ENCODE data around the gene EIF5. TPM values are rescaled to one million over a fixed set of nuclear protein-coding genes. Genes with fewer than 3 reads are reported as not detected.
"Not testable (repeated sequence)": the region's sequence is repeated elsewhere in the genome, so short reads cannot be mapped to it uniquely, and the experiment has no call there.

Gene EIF5
- total RNA-seq, 1 donor from 2014 or later, result 181 TPM

- no peak for DNase-seq (ENCODE audit: extremely low read depth, low read depth, low spot score)
Observed at GRCh38 chr14:103332143-103332919, 1.7 kb upstream of the EIF5 start.

GRCh38 chr14:103334644-103335622 is 896 bp downstream of the EIF5 start:
- DNase-seq (ENCODE audit: extremely low read depth, low read depth, low spot score), result no peak

DNA sequence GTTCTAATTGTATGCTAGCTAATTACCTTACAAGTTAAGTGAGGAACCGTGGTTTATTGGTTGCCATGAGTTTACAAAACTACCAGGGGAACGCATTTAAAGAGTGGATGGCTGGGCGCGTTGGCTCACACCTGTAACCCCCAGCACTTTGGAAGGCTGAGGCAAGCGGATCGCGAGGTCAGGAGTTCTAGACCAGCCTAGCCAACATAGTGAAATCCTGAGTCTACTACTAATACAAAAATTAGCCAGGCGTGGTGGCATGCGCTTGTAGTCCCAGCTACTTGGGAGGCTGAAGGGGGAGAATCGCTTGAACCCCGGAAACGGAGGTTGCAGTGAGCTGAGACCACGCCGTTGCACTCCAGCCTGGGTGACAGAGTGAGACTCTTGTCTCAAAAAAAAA is 2.2 kb downstream of the EIF5 start:
- DNase-seq (ENCODE audit: extremely low read depth, low read depth, low spot score), result no peak

DNA sequence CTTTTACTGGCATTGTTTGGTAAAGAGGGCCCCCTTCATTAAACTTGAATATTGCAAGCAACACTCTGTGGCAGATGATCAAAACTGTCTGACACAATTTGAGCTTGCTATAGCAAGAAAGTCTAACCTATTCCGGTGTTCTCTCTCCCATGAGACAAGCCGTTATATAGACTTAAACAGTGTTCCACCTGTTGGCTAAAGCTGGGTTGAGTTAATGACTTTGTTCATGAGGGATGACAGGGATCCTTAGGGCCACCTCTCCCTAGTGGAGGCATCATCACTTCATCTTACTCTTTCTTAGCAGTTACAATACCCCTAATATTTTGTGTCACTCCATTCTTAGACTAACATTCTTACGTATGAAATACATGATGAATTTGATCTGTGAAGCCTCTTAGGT is 3.8 kb downstream of the EIF5 start:
- DNase-seq (ENCODE audit: extremely low read depth, low read depth, low spot score), result no peak

GRCh38 chr14:103339561-103339960 is 5.5 kb downstream of the EIF5 start:
- no peak for DNase-seq (ENCODE audit: extremely low read depth, low read depth, low spot score)

DNA sequence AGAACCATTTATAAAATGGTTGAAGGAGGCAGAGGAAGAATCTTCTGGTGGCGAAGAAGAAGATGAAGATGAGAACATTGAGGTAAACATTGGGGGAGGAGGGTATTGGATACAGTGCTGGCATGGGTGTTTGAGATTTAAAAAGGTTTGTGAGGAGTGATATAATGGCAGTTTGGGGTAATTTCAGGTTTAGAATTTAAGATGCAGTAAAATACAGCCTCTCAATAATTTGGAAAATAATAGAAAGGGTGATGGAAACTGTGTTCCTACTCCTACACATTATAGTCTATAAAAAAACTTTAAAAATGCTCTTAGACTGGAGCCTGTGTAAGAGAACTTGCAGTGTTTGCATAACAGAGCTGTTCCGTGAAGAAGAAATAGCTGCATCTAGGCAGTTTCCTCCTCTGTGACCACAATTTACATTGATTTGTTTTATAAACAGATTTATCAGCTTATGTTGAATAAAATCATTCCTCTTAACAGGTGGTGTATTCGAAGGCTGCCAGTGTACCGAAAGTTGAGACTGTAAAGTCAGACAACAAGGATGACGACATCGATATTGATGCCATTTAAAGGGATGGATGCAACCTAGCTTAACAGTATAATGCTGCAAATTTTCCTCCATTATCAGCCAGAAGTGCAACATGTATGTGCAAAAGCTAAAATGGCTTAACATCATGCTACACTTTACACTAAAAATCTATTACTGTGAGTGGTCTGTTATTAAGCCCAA is 6.6 kb downstream of the EIF5 start:
- DNase-seq (ENCODE audit: extremely low read depth, low read depth, low spot score), result no peak

- no peak for DNase-seq (ENCODE audit: extremely low read depth, low read depth, low spot score)
Observed at GRCh38 chr14:103341250-103342129, 7.5 kb downstream of the EIF5 start.

DNA sequence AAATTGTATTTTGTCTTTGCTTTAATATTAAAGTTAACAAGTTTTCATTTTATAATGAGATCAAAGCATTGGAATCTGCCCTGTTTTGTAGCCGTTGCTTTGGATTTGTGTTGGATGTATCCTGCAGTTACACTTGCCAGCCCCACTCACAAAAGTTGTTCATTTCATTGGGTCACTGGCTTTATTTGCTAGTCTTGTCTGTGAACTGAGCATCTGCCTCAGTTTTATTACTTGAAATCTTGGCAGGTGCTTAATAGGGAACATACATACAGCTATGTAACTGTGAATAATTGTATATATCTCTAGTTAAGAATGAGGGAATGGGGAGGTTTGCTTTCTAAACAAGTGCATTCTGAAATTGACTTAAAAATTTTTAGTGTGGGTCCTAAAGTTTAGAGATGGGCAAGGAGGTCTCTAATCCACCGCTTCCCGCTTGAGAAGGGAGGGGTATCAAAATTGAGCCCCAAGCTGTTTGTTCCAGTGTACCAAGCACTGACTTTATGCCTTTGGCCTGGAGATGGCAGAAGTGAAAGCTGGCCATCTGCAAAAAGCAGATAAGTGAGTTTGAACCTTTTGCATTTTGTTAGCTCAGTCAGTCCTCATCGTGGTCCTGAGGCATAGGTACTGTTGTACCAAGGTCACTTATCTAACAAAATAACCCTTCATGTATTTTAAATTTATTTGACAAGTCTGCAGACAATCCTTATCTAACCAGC is 9.3 kb downstream of the EIF5 start:
- DNase-seq (ENCODE audit: extremely low read depth, low read depth, low spot score), result no peak

DNA sequence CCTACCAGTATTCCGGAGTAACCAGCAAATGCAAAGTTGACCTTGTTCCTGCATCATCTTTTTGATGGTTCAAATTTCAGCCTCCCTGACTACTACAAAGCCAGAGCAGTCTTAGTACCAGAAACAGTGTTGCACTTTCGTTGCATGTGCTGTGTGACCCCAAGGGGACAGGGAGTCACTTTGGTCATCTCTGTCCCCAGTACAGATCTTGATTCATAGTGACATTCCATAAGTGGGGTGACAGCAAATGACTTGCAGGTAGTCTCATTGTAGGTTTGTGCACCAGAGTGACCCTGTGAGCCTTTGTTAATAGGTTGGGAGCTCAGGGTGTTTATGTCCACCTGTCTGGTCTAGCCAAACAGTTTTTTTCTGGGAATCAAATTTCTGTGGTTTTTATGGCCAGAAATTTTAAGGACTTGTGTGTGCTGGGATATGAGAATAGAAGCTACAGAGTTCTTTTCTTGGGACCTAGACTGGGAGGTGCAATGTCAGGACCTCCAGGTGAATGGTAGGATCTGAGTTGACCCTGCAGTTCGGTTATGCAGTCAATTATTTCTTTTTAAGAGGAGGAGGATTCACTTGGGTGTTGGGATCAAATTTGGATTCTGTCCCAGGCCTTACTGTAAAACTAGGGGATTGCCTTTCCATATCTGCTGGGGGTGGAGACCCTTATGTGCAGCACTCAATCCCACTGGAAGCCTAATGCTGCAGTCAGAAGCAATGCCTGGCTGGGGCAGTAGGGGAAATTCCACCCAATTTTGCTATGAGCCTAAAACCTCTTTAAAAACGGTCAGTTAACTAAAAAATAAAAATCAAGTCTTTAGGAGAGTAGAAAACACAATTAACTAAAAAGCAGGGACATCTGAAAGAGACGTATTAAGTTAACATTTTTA is 10.1 kb downstream of the EIF5 start:
- DNase-seq (ENCODE audit: extremely low read depth, low read depth, low spot score), result no peak

GRCh38 chr14:103346286-103346685 is 12.2 kb downstream of the EIF5 start:
- DNase-seq (ENCODE audit: extremely low read depth, low read depth, low spot score), result no peak

DNA sequence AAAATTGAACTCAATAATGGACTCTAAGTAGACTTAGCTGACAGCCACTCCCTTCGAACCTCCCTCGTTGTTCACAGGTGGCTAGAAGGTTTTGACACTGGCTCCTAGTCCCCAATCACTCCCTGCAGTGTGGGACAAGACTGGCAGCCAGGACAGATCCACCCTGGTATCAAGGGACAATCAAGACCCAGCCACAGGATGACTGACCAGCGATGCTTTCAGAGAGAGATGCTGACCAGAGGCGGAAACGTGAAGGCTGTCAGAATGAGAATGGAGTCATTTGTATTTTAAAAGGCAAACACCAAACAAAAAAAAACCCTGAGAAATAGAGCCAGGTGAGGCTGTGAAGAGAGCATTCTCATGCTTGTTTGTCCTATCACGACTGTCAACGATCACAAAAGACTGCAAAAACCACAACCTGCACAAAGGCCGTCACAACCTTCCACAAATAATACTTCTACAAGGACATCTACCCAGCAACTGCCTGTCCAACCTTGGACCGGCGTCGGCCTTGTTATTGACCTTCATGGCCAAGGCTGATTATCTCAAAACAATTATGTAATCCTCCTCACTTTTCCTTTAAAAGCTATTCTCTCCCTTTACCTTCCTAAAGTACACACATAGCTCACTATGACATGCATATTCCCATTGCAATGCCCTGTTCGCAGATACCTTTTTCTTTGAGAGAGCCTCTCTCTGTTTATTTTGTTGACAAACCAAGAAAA is 13.2 kb downstream of the EIF5 start:
- no peak for DNase-seq (ENCODE audit: extremely low read depth, low read depth, low spot score)

GRCh38 chr14:103348154-103348553 is 14.1 kb downstream of the EIF5 start:
- no peak for DNase-seq (ENCODE audit: extremely low read depth, low read depth, low spot score)

DNA sequence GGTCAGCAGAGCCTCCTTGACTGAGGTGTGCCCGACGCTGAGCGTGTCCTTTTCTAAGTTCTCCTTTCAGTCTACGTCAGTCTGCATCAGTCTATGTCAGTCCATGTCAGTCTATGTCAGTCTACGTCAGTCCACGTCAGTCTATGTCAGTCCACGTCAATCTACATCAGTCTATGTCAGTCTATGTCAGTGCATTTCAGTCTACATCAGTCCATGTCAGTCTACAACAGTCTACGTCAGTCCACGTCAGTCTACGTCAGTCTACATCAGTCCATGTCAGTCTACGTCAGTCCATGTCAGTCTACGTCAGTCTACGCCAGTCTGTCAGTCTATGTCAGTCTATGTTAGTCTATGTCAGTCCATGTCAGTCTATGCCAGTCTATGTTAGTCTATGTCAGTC is 15.9 kb downstream of the EIF5 start:
- no peak for DNase-seq (ENCODE audit: extremely low read depth, low read depth, low spot score)

GRCh38 chr14:103353362-103353761 is 19.3 kb downstream of the EIF5 start:
- no peak for DNase-seq (ENCODE audit: extremely low read depth, low read depth, low spot score)

DNA sequence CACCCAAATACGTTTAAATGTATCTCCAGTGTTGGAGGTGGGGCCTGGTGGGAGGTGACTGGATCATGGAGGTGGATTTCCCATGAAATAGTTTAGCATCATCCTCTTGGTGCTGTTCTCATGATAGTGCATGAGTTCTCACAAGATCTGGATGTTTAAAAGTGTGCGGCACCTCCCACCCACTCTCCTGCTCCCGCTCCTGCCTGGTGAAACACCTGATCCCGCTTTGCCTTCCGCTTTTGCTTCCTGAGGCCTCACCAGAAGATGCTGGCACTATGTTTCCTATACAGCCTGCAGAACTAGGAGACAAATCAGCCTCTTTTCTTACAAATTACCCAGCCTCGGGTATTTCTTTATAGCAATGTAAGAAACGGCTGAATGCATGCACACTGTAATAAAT is 20.1 kb downstream of the EIF5 start:
- DNase-seq (ENCODE audit: extremely low read depth, low read depth, low spot score), result no peak

DNA sequence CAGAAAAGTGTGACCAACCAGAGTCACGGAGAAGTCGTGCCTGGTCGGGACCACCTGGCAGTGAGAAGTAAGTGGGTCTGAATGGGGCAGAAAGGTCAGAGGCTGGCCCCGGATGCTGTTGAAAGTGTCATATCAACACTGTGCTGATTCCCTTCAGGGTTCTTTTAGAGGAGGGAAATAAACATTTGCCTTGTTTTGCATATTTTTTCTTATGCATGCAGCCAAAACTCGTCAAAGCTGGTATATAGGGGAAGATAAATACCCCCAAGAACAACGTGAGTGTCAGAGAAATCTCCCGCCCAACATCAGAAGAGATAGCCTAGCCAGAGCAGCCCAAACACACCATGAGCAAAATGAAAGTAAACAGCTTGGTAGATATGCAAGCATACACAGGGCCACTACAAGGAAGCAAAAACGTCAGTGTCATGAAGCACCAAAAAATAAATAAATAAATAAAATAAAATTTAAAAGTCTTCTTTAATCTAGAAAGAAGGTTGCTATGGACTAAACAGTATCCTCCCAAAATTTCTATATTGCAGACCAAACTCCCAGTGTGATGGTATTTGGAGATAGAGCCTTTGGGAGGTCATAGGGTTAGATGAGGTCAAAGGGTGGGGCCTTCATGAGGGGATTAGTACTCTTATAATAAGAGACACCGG is 22.1 kb downstream of the EIF5 start:
- DNase-seq (ENCODE audit: extremely low read depth, low read depth, low spot score), result no peak

DNA sequence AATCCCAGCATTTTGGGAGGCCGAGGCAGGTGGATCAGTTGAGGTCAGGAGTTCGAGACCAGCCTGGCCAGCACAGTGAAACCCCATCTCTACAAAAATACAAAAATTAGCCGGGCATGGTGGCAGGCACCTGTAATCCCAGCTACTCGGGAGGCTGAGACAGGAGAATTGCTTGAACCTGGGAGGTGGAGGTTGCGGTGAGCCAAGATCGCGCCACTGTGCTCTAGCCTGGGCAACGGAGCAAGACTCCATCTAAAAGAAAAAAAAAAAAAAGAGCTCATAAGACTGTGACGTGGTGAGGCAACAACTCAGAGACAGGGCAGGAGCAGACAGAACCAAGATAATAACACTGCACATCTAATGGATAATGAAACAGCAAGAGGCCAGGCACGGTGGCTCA is 23.5 kb downstream of the EIF5 start:
- DNase-seq (ENCODE audit: extremely low read depth, low read depth, low spot score), result not testable (repeated sequence)
